ENCODE measurements around the gene GPRC5C. TPM values are rescaled to one million over a fixed set of nuclear protein-coding genes. Genes with fewer than 3 reads are reported as not detected.

The GPRC5C gene
- total and polyA plus RNA-seq, 2 of the 13 experiments (the other 11 are each of a cell fraction or from before 2014, with no cell fraction given) = 85.6 to 300 TPM

- TF ChIP-seq MTF1 (CRISPR knock-in tag; IDR thresholded peaks at IDR 0.05) (no peak), ZMAT3 (CRISPR knock-in tag; conservative IDR thresholded peaks at IDR 0.05) (no peak), POLR2G (IDR thresholded peaks at IDR 0.05; ENCODE audit: low read depth, low read length) (no peak), MTF2 (CRISPR knock-in tag; IDR thresholded peaks at IDR 0.05; ENCODE audit: borderline replicate concordance) (no peak), HOXA7 (CRISPR knock-in tag; IDR thresholded peaks at IDR 0.05) (no peak), ARID2 (CRISPR knock-in tag; IDR thresholded peaks at IDR 0.05; ENCODE audit: borderline replicate concordance) (no peak), EEA1 (CRISPR knock-in tag; IDR thresholded peaks at IDR 0.05; ENCODE audit: borderline replicate concordance) (peak; percentile 20; the same call in 1 of the 2 replicates), E2F5 (CRISPR knock-in tag; conservative IDR thresholded peaks at IDR 0.05) (no peak), PAWR (CRISPR knock-in tag; IDR thresholded peaks at IDR 0.05; ENCODE audit: borderline replicate concordance) (no peak), TMF1 (CRISPR knock-in tag; IDR thresholded peaks at IDR 0.05; ENCODE audit: low read depth) (no peak), CHD2 (IDR thresholded peaks at IDR 0.05; ENCODE audit: low read depth, low read length) (0 out of 2 replicates have a peak, but pooled peaks have one; percentile 11), FOXP4 (CRISPR knock-in tag; IDR thresholded peaks at IDR 0.05) (no peak), ATAD3A (CRISPR knock-in tag; IDR thresholded peaks at IDR 0.05) (no peak), RNF219 (CRISPR knock-in tag; IDR thresholded peaks at IDR 0.05) (no peak), TOE1 (CRISPR knock-in tag; IDR thresholded peaks at IDR 0.05) (no peak), PREB (CRISPR knock-in tag; IDR thresholded peaks at IDR 0.05) (no peak)
These were observed 21.2 kb downstream of the GPRC5C start (continued) for GRCh38 chr17:74452841-74453661.

Measured in HepG2 (cell line).